Neutrophil (primary cell): ENCODE data around the gene AOPEP.

ENCODE experiments used
- H3K27ac ChIP-seq: fragments of 200-600 bp; sonication (generic); 2 replicates; pipeline ENCODE4 v1.5.1; 2016; ENCODE audit warnings: mild to moderate bottlenecking, moderate library complexity
- H3K27me3 ChIP-seq: fragments of 200-600 bp; sonication (generic); 2 replicates; pipeline ENCODE4 v1.6.0; 2016; ENCODE audit warnings: mild to moderate bottlenecking
- H3K36me3 ChIP-seq: fragments of 200-600 bp; sonication (generic); 2 replicates; pipeline ENCODE4 v1.5.1; 2017
- H3K4me1 ChIP-seq, 2 experiments: fragments of 200-600 bp in 1 of 2; sonication (generic) in 1 of 2; 1 replicate in 1 of 2; 2 replicates in 1 of 2; pipeline versions ENCODE4 v1.5.1 to v1.6.1; 2013 to 2016; ENCODE audit warnings: low read depth in 1 of 2, low read length in 1 of 2, mild to moderate bottlenecking in 1 of 2, moderate library complexity in 1 of 2; ENCODE audit not compliant: control insufficient read depth in 1 of 2, insufficient read depth in 1 of 2
- H3K4me3 ChIP-seq, 2 experiments: fragments of 200-600 bp in 1 of 2; sonication (generic) in 1 of 2; 1 replicate in 1 of 2; 2 replicates in 1 of 2; pipeline ENCODE4 v1.5.1; 2013 to 2016; ENCODE audit warnings: low read depth in 1 of 2, low read length in 1 of 2, mild to moderate bottlenecking in 1 of 2, moderate library complexity in 1 of 2
- H3K9me3 ChIP-seq: fragments of 200-600 bp; sonication (generic); 2 replicates; pipeline ENCODE4 v1.5.1; 2016
- CTCF ChIP-seq: fragments of 200-600 bp; sonication (generic); IDR thresholded peaks from 2 replicates; pipeline ENCODE4 v1.5.1; 2016; ENCODE audit warnings: antibody characterized with exemption

Gene AOPEP

GRCh38 chr9:94821098-94821887 is 94.8 kb downstream of the AOPEP start:
- no peaks in the 10 kb centered on the region for H3K36me3 ChIP-seq
- no peaks in the 10 kb centered on the region for H3K9me3 ChIP-seq
- TF ChIP-seq CTCF: no peak
- H3K4me1 ChIP-seq: no peaks in the 10 kb centered on the region
- H3K27me3 ChIP-seq: no peaks in the 10 kb centered on the region
- H3K4me3 ChIP-seq: no peak overlapping the region
- no peak overlapping the region for H3K27ac ChIP-seq

GRCh38 chr9:94822273-94822672 is 95.8 kb downstream of the AOPEP start:
- Histone ChIP-seq H3K4me3 (no peak overlapping the region), H3K36me3 (no peaks in the 10 kb centered on the region), H3K4me1 (no peaks in the 10 kb centered on the region), H3K27me3 (no peaks in the 10 kb centered on the region), H3K9me3 (no peaks in the 10 kb centered on the region), H3K27ac (no peak overlapping the region)
- TF ChIP-seq CTCF: no peak

GRCh38 chr9:94823710-94824109 is 97.2 kb downstream of the AOPEP start:
- Histone ChIP-seq H3K36me3 (no peaks in the 10 kb centered on the region), H3K4me1 (no peaks in the 10 kb centered on the region), H3K4me3 (no peak overlapping the region), H3K9me3 (no peaks in the 10 kb centered on the region), H3K27me3 (no peaks in the 10 kb centered on the region), H3K27ac (no peak overlapping the region)
- no peak for TF ChIP-seq CTCF

- no peak overlapping the region for H3K27ac ChIP-seq
- no peaks in the 10 kb centered on the region for H3K36me3 ChIP-seq
- TF ChIP-seq CTCF: no peak
- H3K27me3 ChIP-seq: no peaks in the 10 kb centered on the region
- H3K4me1 ChIP-seq: no peaks in the 10 kb centered on the region
- H3K9me3 ChIP-seq: no peaks in the 10 kb centered on the region
- no peak overlapping the region for H3K4me3 ChIP-seq
These were observed 97.9 kb downstream of the AOPEP start for GRCh38 chr9:94824411-94824810.

GRCh38 chr9:94824913-94825610 is 98.6 kb downstream of the AOPEP start:
- H3K9me3 ChIP-seq: no peaks in the 10 kb centered on the region
- TF ChIP-seq CTCF: no peak
- H3K27ac ChIP-seq: no peak overlapping the region
- no peaks in the 10 kb centered on the region for H3K27me3 ChIP-seq
- no peaks in the 10 kb centered on the region for H3K36me3 ChIP-seq
- no peaks in the 10 kb centered on the region for H3K4me1 ChIP-seq
- H3K4me3 ChIP-seq: no peak overlapping the region
